GM12864 (cell line): Measurements from ENCODE around the gene GDAP2.

Experiments
- DNase-seq: peaks from one replicate; pipeline ENCODE4 v3.0.0-alpha.2; 2011; ENCODE audit warnings: low read depth
- H3K4me3 ChIP-seq: 2 replicates; pipeline ENCODE4 v1.5.1; 2011; ENCODE audit warnings: mild to moderate bottlenecking, low read depth, low read length, control low read depth
- TF ChIP-seq, protein P1 (sequence below): IDR thresholded peaks from 2 replicates; pipeline ENCODE4 v1.5.1; 2011; ENCODE audit warnings: low read depth, mild to moderate bottlenecking, moderate library complexity, low read length, control low read depth, inconsistent platforms; ENCODE audit errors: missing control alignments

Gene GDAP2

GRCh38 chr1:117964290-117965038 lies 35.0 kb upstream of the GDAP2 start:
- no peak for DNase-seq

DNA sequence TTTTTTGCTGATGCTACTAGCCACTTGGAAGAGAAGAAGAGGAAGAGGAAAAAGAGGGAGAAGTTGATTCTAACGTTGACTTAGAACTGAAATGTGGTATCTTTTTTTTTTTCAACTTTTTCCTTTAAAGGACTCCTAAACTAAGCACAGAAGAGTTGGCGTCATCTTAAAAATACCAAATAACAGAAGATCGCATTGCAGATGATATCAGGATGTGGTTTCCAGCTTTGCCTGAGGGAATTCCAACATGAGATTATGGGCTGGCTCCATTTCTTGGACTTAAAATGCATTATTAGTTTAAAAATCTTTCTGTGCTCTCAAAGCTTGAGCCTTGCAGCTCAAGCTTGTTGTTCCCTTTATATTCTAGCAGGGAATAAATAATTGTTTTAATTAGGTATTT lies 29.9 kb upstream of the GDAP2 start:
- no peak overlapping the region for H3K4me3 ChIP-seq

More at GRCh38 chr1:117964290-117965038, 35.0 kb upstream of the GDAP2 start:
- TF ChIP-seq, protein P1, sequence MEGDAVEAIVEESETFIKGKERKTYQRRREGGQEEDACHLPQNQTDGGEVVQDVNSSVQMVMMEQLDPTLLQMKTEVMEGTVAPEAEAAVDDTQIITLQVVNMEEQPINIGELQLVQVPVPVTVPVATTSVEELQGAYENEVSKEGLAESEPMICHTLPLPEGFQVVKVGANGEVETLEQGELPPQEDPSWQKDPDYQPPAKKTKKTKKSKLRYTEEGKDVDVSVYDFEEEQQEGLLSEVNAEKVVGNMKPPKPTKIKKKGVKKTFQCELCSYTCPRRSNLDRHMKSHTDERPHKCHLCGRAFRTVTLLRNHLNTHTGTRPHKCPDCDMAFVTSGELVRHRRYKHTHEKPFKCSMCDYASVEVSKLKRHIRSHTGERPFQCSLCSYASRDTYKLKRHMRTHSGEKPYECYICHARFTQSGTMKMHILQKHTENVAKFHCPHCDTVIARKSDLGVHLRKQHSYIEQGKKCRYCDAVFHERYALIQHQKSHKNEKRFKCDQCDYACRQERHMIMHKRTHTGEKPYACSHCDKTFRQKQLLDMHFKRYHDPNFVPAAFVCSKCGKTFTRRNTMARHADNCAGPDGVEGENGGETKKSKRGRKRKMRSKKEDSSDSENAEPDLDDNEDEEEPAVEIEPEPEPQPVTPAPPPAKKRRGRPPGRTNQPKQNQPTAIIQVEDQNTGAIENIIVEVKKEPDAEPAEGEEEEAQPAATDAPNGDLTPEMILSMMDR, result no peak
- no peak overlapping the region for H3K4me3 ChIP-seq

GRCh38 chr1:117952386-117952785 lies 23.0 kb upstream of the GDAP2 start:
- no peak for DNase-seq
- no peak overlapping the region for H3K4me3 ChIP-seq
- TF ChIP-seq, protein P1, result no peak

More for the DNA sequence above, 29.9 kb upstream of the GDAP2 start:
- TF ChIP-seq, protein P1, result no peak
- DNase-seq, result no peak

DNA sequence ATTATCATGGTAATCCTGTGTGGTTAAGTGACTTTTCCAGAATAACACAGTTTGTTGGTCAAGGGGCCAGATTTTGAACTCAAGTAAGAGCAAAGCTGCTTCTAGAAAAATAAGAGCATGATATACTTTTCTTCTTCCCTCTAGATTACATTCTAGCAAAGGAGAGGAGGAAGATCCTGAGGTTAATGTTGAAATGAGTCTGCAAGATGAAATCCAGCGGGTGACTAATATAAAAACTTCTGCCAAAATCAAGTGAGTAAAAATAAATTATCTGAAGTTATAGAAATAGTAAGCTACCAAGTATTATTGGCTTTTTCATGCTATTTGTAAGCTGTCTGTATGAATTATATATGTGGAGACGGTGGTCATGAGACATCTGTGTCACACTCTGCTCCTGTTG lies 12.9 kb upstream of the GDAP2 start:
- no peak for DNase-seq
- TF ChIP-seq, protein P1, result no peak
- H3K4me3 ChIP-seq, result no peak overlapping the region

- no peak for DNase-seq
- H3K4me3 ChIP-seq, result no peak overlapping the region
- TF ChIP-seq, protein P1, result no peak
Measured at GRCh38 chr1:117933769-117934168, 4.3 kb upstream of the GDAP2 start.

GRCh38 chr1:117932576-117932975 lies 3.2 kb upstream of the GDAP2 start:
- TF ChIP-seq, protein P1, result no peak
- DNase-seq, result no peak
- no peak overlapping the region for H3K4me3 ChIP-seq

DNA sequence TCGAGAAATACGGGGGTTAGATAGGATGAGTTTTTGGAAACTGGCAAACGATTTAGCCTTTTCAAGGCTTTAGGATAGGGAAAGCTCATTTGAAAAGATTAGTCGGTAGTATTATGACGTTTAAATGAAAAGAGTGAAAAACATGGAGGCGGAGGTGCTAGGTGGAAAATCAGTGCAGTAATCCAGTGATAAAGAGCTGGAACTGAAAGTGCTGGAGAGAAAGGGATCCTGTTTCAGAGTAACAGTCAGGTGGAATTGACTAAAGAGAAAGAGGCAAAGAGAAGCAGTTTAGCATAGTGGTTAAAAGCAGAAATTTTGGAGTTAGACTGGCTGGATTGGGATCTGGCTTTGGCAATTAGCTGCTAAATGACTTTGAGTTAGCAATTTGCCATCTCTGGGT lies 1.1 kb upstream of the GDAP2 start:
- H3K4me3 ChIP-seq, result peak overlapping the region; percentile 94
- no peak for DNase-seq
- TF ChIP-seq, protein P1, result no peak
